K562 (cell line): ENCODE data around the gene KIF19. TPM values are rescaled to one million over a fixed set of nuclear protein-coding genes. Genes with fewer than 3 reads are reported as not detected.

Source experiments
- ATAC-seq: fragments of 200-7000 bp; cut with Tn5 transposase; 3 replicates; pipeline ENCODE4 v1.9.1; 2020; ENCODE audit warnings: moderate library complexity
- BruUV-seq: library from RNA; stranded (reverse); fragments of 400-500 nt; replicated peaks from 2 replicates; lab custom pipeline; 2021; lab: Mats Ljungman, UMichigan
- CTCF ChIA-PET: fragments of 300-600 bp; formaldehyde crosslinking; extraction: SDS; loops from one replicate; lab custom pipeline; 2021; ENCODE audit warnings: low intra/inter-chr PET ratio; lab: Yijun Ruan, JAX
- POLR2A ChIA-PET: fragments of 300-600, 350-650 bp; sonication (Branson Sonifier 250); formaldehyde crosslinking; extraction: SDS; loops from one replicate; lab custom pipeline; 2021; ENCODE audit warnings: antibody characterized with exemption, inconsistent platforms; lab: Yijun Ruan, JAX
- DNase-seq, 4 experiments: peaks; one replicate each; pipeline versions ENCODE4 v3.0.0 to v3.0.0-alpha.2; 2011 to 2018; ENCODE audit warnings: low spot score in 3 of 4, mixed read lengths in 3 of 4; ENCODE audit errors: extremely low read depth in 1 of 4
- FAIRE-seq: peaks from 2 replicates; lab custom pipeline; 2011; peaks lifted over from hg19 to GRCh38; lab: Jason Lieb, UNC
- H2AFZ ChIP-seq: 2 replicates; pipeline ENCODE4 v1.6.0; 2011; ENCODE audit warnings: low read depth, low read length, control low read depth, inconsistent platforms
- H3K27ac ChIP-seq: fragments of 200-600 bp; 3 replicates; pipeline ENCODE4 v1.8.0; 2011; ENCODE audit warnings: low read depth, mild to moderate bottlenecking, control low read depth, inconsistent platforms, low read length, moderate library complexity, mixed read lengths; ENCODE audit errors: extremely low read depth
- H3K27me3 ChIP-seq, 2 experiments: fragments of 300-600 bp in 1 of 2; 2 replicates in 1 of 2; 3 replicates in 1 of 2; pipeline versions ENCODE4 v1.6.0 to v1.8.0; 2011; ENCODE audit warnings: inconsistent platforms in 2 of 2, low read length in 2 of 2, mild to moderate bottlenecking in 1 of 2, mixed read lengths in 1 of 2, moderate library complexity in 1 of 2; ENCODE audit not compliant: control insufficient read depth in 2 of 2, insufficient read depth in 2 of 2
- H3K36me3 ChIP-seq: fragments of 300-600 bp; 3 replicates; pipeline ENCODE4 v1.8.0; 2011; ENCODE audit warnings: mild to moderate bottlenecking, low read length, inconsistent platforms; ENCODE audit not compliant: control insufficient read depth, insufficient read depth
- H3K4me1 ChIP-seq, 2 experiments: fragments of 200-600 bp in 1 of 2; replicated peaks in 1 of 2; 2 replicates in 1 of 2; 3 replicates in 1 of 2; pipeline versions ENCODE4 v1.5.1 to v1.8.0; 2011; ENCODE audit warnings: inconsistent platforms in 2 of 2, low read length in 2 of 2, mild to moderate bottlenecking in 1 of 2, mixed read lengths in 1 of 2, moderate library complexity in 1 of 2; ENCODE audit not compliant: control insufficient read depth in 2 of 2, insufficient read depth in 2 of 2
- H3K4me2 ChIP-seq: 2 replicates; pipeline ENCODE4 v1.6.1; 2011; ENCODE audit warnings: low read length, control low read depth, inconsistent platforms, mixed read lengths; ENCODE audit not compliant: insufficient read depth
- H3K4me3 ChIP-seq: fragments of 200-600 bp; sonication (generic), shearing (Covaris generic); 2 replicates; pipeline ENCODE4 v1.5.1; 2016; ENCODE audit warnings: control low read depth, inconsistent platforms
- H3K79me2 ChIP-seq: fragments of 200-600 bp; 3 replicates; pipeline ENCODE4 v1.8.0; 2011; ENCODE audit warnings: low read length, inconsistent platforms; ENCODE audit not compliant: control insufficient read depth, insufficient read depth
- H3K9ac ChIP-seq, 2 experiments: 2 replicates each; pipeline versions ENCODE4 v1.6.0 to v1.6.1; 2011; ENCODE audit warnings: low read depth in 2 of 2, low read length in 2 of 2, control low read depth in 1 of 2, inconsistent platforms in 1 of 2, mild to moderate bottlenecking in 1 of 2, mixed read lengths in 1 of 2; ENCODE audit not compliant: insufficient read depth in 1 of 2
- H3K9me1 ChIP-seq: one replicate; pipeline ENCODE4 v1.6.0; 2011; ENCODE audit warnings: inconsistent platforms, mild to moderate bottlenecking, low read length, moderate library complexity; ENCODE audit not compliant: control insufficient read depth, insufficient read depth
- H3K9me3 ChIP-seq: replicated peaks from 2 replicates; pipeline ENCODE4 v1.5.1; 2011; ENCODE audit warnings: low read depth, low read length, inconsistent platforms; ENCODE audit not compliant: control insufficient read depth, insufficient read depth
- H4K20me1 ChIP-seq: replicated peaks from 2 replicates; pipeline ENCODE4 v1.6.1; 2011; ENCODE audit warnings: low read length, inconsistent platforms, mixed read lengths; ENCODE audit not compliant: control insufficient read depth, insufficient read depth
- KLF16 ChIP-seq: IDR thresholded peaks from 2 replicates; pipeline ENCODE4 v1.6.1; 2016; ENCODE audit warnings: antibody characterized with exemption
- WGBS: fragments of 100-300 bp; shearing (Covaris generic); methylation state at CpG from one replicate; pipeline ENCODE4 v1.1.6; 2016; ENCODE audit warnings: low coverage, mixed read lengths; ENCODE audit not compliant: insufficient coverage; ENCODE audit errors: missing lambda C conversion rate; 5-methylcytosine and 5-hydroxymethylcytosine counted together
- in situ Hi-C: fragments of 300-500 bp; cut with MboI; formaldehyde crosslinking; loops from 4 replicates; pipeline ENCODE4 v1.15.0; 2018; ENCODE audit warnings: inconsistent platforms, mixed read lengths
- intact Hi-C: fragments of 100-400 bp; cut with micrococcal nuclease; formaldehyde crosslinking; loops from 2 replicates; pipeline ENCODE4 v1.14.2; 2022
- polyA plus RNA-seq, 8 experiments: library from polyadenylated mRNA; depleted of rRNA in 4 of 8; stranded (reverse) in 5 of 8; unstranded in 3 of 8; fragments of >200 nt; fragmentation: Nextera tagmentation in 2 of 8; fragmentation: Illumina TruSeq in 1 of 8; extraction: Ambion mirVana in 2 of 8; extraction: Trizol in 1 of 8; gene quantifications; 2 replicates each; pipeline versions ENCODE4 v1.2.1 to v1.2.3, GENCODE V29; 2011 to 2014; ENCODE audit warnings: inconsistent platforms in 1 of 8, missing spikeins in 1 of 8
- total RNA-seq, 7 experiments: library from RNA; depleted of rRNA in 6 of 7; stranded (reverse); fragments of >200 nt in 6 of 7; fragmentation: Illumina TruSeq in 2 of 7; extraction: Trizol in 2 of 7; gene quantifications; 2 replicates each; pipeline versions ENCODE4 v1.2.1 to v1.2.3, GENCODE V29; 2011 to 2021; ENCODE audit warnings: low replicate concordance in 1 of 7
- TF ChIP-seq, protein P1 (sequence below), 2 experiments: fragments of 450-650 bp; formaldehyde crosslinking in 1 of 2; IDR thresholded peaks; 2 replicates each; pipeline versions ENCODE4 v1.4.0 to v1.6.1; 2014 to 2020; ENCODE audit warnings: mild to moderate bottlenecking in 2 of 2, borderline replicate concordance in 1 of 2, low read depth in 1 of 2
- TF ChIP-seq, protein P2 (sequence below): sonication (generic); formaldehyde crosslinking; IDR thresholded peaks from 2 replicates; pipeline ENCODE4 v1.8.1; 2022; ENCODE audit warnings: missing genetic modification reagents
- TF ChIP-seq, protein P3 (sequence below): fragments of 200-800 bp; sonication (Bioruptor generic); IDR thresholded peaks from 2 replicates; pipeline ENCODE4 v1.6.1; 2017; ENCODE audit warnings: missing genetic modification characterization, missing compliant biosample characterization
- TF ChIP-seq, protein P4 (sequence below), 3 experiments: IDR thresholded peaks in 2 of 3; conservative IDR thresholded peaks in 1 of 3; 2 replicates each; pipeline ENCODE4 v1.5.1; 2011 to 2012; ENCODE audit warnings: low read length in 3 of 3, mild to moderate bottlenecking in 3 of 3, control low read depth in 2 of 3, improper control_type of control experiment in 1 of 3, inconsistent platforms in 1 of 3, low read depth in 1 of 3, mixed read lengths in 1 of 3, moderate library complexity in 1 of 3; ENCODE audit not compliant: insufficient read depth in 2 of 3

Gene KIF19
- total and polyA plus RNA-seq, 9 of the 15 experiments (the other 6 are each of a cell fraction or from before 2014, with no cell fraction given), result 0.10 TPM; not detected in 8

- ChIA-PET POLR2A (interaction anchor here (0.6 to 1.3 kb wide), 4 partner anchors 9 to 668 kb away, joined by 3 to 7 read pairs (median 4); no protein-coding TSS in a partner anchor), CTCF (interaction anchor here (1.1 to 2.0 kb wide), 4 partner anchors 89 to 165 kb away, joined by 3 to 18 read pairs (median 9); no protein-coding TSS in a partner anchor)
- Histone ChIP-seq H3K27me3 (peaks cover 23 to 49% of the 10 kb centered on the region in 2 experiments), H3K79me2 (no peaks in the 10 kb centered on the region), H3K9ac (no peak overlapping the region; a peak in 1 of 4 replicates), H3K9me1 (no peaks in the 10 kb centered on the region), H3K36me3 (no peaks in the 10 kb centered on the region), H3K27ac (no peak overlapping the region), H2AFZ (no peak overlapping the region), H3K4me1 (peaks cover 0 to 22% of the 10 kb centered on the region in 2 experiments; a peak in 1 of 5 replicates), H3K4me3 (no peak overlapping the region), H4K20me1 (peaks cover 9% of the 10 kb centered on the region; the same call in 1 of the 2 replicates), H3K4me2 (no peak overlapping the region), H3K9me3 (no peaks in the 10 kb centered on the region)
- 21% methylated on average over 12 of the region's 14 CpGs for WGBS
- intact Hi-C loops, result loop anchor here (2.0 to 5.0 kb wide), 3 partner anchors 88 to 164 kb away; partner anchors contain the start of gene CD300LB
- no TSS peak for BruUV-seq
- FAIRE-seq, result peak; percentile 77
- in situ Hi-C loops, result no loop called here
- DNase-seq, result peak; percentile 79 to 88 (median 88)
- ATAC-seq, result peak; percentile 91
- TF ChIP-seq, protein P1, sequence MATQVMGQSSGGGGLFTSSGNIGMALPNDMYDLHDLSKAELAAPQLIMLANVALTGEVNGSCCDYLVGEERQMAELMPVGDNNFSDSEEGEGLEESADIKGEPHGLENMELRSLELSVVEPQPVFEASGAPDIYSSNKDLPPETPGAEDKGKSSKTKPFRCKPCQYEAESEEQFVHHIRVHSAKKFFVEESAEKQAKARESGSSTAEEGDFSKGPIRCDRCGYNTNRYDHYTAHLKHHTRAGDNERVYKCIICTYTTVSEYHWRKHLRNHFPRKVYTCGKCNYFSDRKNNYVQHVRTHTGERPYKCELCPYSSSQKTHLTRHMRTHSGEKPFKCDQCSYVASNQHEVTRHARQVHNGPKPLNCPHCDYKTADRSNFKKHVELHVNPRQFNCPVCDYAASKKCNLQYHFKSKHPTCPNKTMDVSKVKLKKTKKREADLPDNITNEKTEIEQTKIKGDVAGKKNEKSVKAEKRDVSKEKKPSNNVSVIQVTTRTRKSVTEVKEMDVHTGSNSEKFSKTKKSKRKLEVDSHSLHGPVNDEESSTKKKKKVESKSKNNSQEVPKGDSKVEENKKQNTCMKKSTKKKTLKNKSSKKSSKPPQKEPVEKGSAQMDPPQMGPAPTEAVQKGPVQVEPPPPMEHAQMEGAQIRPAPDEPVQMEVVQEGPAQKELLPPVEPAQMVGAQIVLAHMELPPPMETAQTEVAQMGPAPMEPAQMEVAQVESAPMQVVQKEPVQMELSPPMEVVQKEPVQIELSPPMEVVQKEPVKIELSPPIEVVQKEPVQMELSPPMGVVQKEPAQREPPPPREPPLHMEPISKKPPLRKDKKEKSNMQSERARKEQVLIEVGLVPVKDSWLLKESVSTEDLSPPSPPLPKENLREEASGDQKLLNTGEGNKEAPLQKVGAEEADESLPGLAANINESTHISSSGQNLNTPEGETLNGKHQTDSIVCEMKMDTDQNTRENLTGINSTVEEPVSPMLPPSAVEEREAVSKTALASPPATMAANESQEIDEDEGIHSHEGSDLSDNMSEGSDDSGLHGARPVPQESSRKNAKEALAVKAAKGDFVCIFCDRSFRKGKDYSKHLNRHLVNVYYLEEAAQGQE (IDR thresholded peaks at IDR 0.05; ENCODE audit: borderline replicate concordance), result peak; percentile 70; the same call in 1 of the 2 replicates
- TF ChIP-seq, protein P1 (CRISPR knock-in tag; IDR thresholded peaks at IDR 0.05; ENCODE audit: low read depth), result no peak
- TF ChIP-seq, protein P2, sequence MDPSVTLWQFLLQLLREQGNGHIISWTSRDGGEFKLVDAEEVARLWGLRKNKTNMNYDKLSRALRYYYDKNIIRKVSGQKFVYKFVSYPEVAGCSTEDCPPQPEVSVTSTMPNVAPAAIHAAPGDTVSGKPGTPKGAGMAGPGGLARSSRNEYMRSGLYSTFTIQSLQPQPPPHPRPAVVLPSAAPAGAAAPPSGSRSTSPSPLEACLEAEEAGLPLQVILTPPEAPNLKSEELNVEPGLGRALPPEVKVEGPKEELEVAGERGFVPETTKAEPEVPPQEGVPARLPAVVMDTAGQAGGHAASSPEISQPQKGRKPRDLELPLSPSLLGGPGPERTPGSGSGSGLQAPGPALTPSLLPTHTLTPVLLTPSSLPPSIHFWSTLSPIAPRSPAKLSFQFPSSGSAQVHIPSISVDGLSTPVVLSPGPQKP, result no peak
- TF ChIP-seq, protein P3, sequence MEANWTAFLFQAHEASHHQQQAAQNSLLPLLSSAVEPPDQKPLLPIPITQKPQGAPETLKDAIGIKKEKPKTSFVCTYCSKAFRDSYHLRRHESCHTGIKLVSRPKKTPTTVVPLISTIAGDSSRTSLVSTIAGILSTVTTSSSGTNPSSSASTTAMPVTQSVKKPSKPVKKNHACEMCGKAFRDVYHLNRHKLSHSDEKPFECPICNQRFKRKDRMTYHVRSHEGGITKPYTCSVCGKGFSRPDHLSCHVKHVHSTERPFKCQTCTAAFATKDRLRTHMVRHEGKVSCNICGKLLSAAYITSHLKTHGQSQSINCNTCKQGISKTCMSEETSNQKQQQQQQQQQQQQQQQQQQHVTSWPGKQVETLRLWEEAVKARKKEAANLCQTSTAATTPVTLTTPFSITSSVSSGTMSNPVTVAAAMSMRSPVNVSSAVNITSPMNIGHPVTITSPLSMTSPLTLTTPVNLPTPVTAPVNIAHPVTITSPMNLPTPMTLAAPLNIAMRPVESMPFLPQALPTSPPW, result peak; percentile 97
- TF ChIP-seq, protein P4, sequence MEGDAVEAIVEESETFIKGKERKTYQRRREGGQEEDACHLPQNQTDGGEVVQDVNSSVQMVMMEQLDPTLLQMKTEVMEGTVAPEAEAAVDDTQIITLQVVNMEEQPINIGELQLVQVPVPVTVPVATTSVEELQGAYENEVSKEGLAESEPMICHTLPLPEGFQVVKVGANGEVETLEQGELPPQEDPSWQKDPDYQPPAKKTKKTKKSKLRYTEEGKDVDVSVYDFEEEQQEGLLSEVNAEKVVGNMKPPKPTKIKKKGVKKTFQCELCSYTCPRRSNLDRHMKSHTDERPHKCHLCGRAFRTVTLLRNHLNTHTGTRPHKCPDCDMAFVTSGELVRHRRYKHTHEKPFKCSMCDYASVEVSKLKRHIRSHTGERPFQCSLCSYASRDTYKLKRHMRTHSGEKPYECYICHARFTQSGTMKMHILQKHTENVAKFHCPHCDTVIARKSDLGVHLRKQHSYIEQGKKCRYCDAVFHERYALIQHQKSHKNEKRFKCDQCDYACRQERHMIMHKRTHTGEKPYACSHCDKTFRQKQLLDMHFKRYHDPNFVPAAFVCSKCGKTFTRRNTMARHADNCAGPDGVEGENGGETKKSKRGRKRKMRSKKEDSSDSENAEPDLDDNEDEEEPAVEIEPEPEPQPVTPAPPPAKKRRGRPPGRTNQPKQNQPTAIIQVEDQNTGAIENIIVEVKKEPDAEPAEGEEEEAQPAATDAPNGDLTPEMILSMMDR (IDR thresholded peaks at IDR 0.05 in 2 of 3, conservative IDR thresholded peaks at IDR 0.05 in 1 of 3; ENCODE audit: insufficient read depth in 2 of 3, low read depth in 1 of 3, low read length in 3 of 3), result peak; percentile 88 to 92 (median 90)
- TF ChIP-seq KLF16, result peak; percentile 57
These were observed 42.5 kb downstream of the KIF19 start for GRCh38 chr17:74368341-74369081.
